GM12878 (cell line): ENCODE results near the gene TRPM3.

Source experiments
- GABPA ChIP-seq: IDR thresholded peaks from 2 replicates; pipeline ENCODE4 v1.6.1; 2014; ENCODE audit warnings: antibody characterized with exemption, low read depth, mild to moderate bottlenecking, inconsistent platforms
- PML ChIP-seq: IDR thresholded peaks from 2 replicates; pipeline ENCODE4 v1.6.1; 2012; ENCODE audit warnings: low read length, inconsistent platforms
- RB1 ChIP-seq: fragments of 450-650 bp; formaldehyde crosslinking; IDR thresholded peaks from 2 replicates; pipeline ENCODE4 v1.6.1; 2017; ENCODE audit warnings: mild to moderate bottlenecking, borderline replicate concordance

DNA sequence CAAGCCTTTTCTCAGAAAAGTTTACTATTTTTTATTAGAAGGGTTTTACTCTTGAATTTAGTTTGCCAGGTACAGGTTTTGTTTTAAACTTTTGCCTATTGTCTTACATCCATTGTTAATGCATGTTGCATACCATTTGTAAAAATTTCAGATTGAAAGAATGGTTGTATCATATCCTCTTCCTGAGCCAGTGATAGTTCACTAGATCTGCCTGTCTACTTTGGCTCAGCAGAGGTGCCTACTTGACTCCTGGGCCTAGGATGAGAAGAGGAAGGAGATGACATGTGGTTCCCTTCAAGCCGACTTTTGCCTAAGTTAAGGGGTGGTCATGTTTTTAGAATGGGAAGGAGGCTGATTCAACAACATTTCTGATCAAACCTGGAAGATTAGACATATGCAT, 232.9 kb downstream of the TRPM3 start:
- no peak for TF ChIP-seq RB1
- TF ChIP-seq GABPA: no peak
- TF ChIP-seq PML: no peak
